H1 (cell line): Measurements from ENCODE around the gene NT5E.

Experiments
- ATF3 ChIP-seq: IDR thresholded peaks from 2 replicates; pipeline ENCODE4 v1.6.1; 2011; ENCODE audit warnings: low read depth, mild to moderate bottlenecking, low read length; ENCODE audit not compliant: insufficient read depth
- CTCF ChIP-seq, 3 experiments: IDR thresholded peaks; 1 replicate in 2 of 3; 2 replicates in 1 of 3; pipeline versions ENCODE4 v1.5.1 to v1.6.1; 2011; ENCODE audit warnings: low read length in 3 of 3, mild to moderate bottlenecking in 3 of 3, inconsistent platforms in 2 of 3, low read depth in 1 of 3, moderate library complexity in 1 of 3; ENCODE audit not compliant: insufficient read depth in 1 of 3; ENCODE audit errors: control extremely low read depth in 1 of 3
- EP300 ChIP-seq, 2 experiments: IDR thresholded peaks; 1 replicate in 1 of 2; 2 replicates in 1 of 2; pipeline ENCODE4 v1.6.1; 2011 to 2012; ENCODE audit warnings: low read depth in 2 of 2, low read length in 2 of 2, mild to moderate bottlenecking in 2 of 2, borderline replicate concordance in 1 of 2, inconsistent platforms in 1 of 2, moderate library complexity in 1 of 2
- EZH2 ChIP-seq: fragments of 200-600 bp; sonication (generic); IDR thresholded peaks from 2 replicates; pipeline ENCODE4 v1.7.1; 2012; ENCODE audit warnings: low read depth, mild to moderate bottlenecking, moderate library complexity, low read length, inconsistent platforms; ENCODE audit not compliant: severe bottlenecking
- JUND ChIP-seq: IDR thresholded peaks from 2 replicates; pipeline ENCODE4 v1.6.1; 2011; ENCODE audit warnings: mild to moderate bottlenecking, improper control_type of control experiment, low read length
- MAX ChIP-seq: IDR thresholded peaks from 2 replicates; pipeline ENCODE4 v1.6.1; 2012; ENCODE audit warnings: inconsistent platforms
- POLR2A ChIP-seq, 2 experiments: IDR thresholded peaks; 1 replicate in 1 of 2; 2 replicates in 1 of 2; pipeline ENCODE4 v1.6.1; 2011; ENCODE audit warnings: low read depth in 2 of 2, low read length in 2 of 2, mild to moderate bottlenecking in 2 of 2; ENCODE audit errors: control extremely low read depth in 1 of 2
- POU5F1 ChIP-seq: IDR thresholded peaks from 2 replicates; pipeline ENCODE4 v1.6.1; 2011; ENCODE audit warnings: low read depth, mild to moderate bottlenecking, low read length, moderate library complexity
- RNF2 ChIP-seq: fragments of 200-900, 300-1000 bp; sonication (generic); IDR thresholded peaks from 2 replicates; pipeline ENCODE4 v1.7.1; 2016; ENCODE audit warnings: borderline replicate concordance, low read depth, mild to moderate bottlenecking, antibody characterized with exemption, low read length; ENCODE audit not compliant: poor library complexity, severe bottlenecking; ENCODE audit errors: missing control alignments
- SIN3A ChIP-seq, 2 experiments: IDR thresholded peaks in 1 of 2; conservative IDR thresholded peaks in 1 of 2; 2 replicates each; pipeline ENCODE4 v1.6.1; 2011 to 2012; ENCODE audit warnings: low read length in 2 of 2, improper control_type of control experiment in 1 of 2, low read depth in 1 of 2, mild to moderate bottlenecking in 1 of 2
- TAF7 ChIP-seq: optimal IDR thresholded peaks from 2 replicates; pipeline ENCODE3; 2011; ENCODE audit warnings: low read depth, mild to moderate bottlenecking, inconsistent platforms, low read length, moderate library complexity, borderline replicate concordance
- USF2 ChIP-seq: IDR thresholded peaks from 2 replicates; pipeline ENCODE4 v1.6.1; 2011; ENCODE audit warnings: low read length, improper control_type of control experiment
- YY1 ChIP-seq: IDR thresholded peaks from 2 replicates; pipeline ENCODE4 v1.6.1; 2011; ENCODE audit warnings: low read depth, mild to moderate bottlenecking, low read length

GRCh38 chr6:85404564-85405174 lies 45.2 kb upstream of the NT5E start:
- TF ChIP-seq JUND (no peak), CTCF (IDR thresholded peaks at IDR 0.05; ENCODE audit: control extremely low read depth in 1 of 3, insufficient read depth in 1 of 3, low read depth in 1 of 3, low read length in 3 of 3) (no peak), EZH2 (no peak), RNF2 (no peak), POLR2A (IDR thresholded peaks at IDR 0.05; ENCODE audit: control extremely low read depth in 1 of 2, low read depth in 2 of 2, low read length in 2 of 2) (no peak), MAX (no peak), USF2 (no peak), TAF7 (no peak), YY1 (no peak), EP300 (IDR thresholded peaks at IDR 0.05; ENCODE audit: borderline replicate concordance in 1 of 2, low read depth in 2 of 2, low read length in 2 of 2) (no peak), POU5F1 (no peak), ATF3 (no peak), SIN3A (conservative IDR thresholded peaks at IDR 0.05 in 1 of 2, IDR thresholded peaks at IDR 0.05 in 1 of 2; ENCODE audit: low read depth in 1 of 2, low read length in 2 of 2) (no peak)
